ENCODE results near the gene FBXL16.
"Not testable (repeated sequence)": the region's sequence is repeated elsewhere in the genome, so short reads cannot be mapped to it uniquely, and the experiment has no call there.

The FBXL16 gene

DNA sequence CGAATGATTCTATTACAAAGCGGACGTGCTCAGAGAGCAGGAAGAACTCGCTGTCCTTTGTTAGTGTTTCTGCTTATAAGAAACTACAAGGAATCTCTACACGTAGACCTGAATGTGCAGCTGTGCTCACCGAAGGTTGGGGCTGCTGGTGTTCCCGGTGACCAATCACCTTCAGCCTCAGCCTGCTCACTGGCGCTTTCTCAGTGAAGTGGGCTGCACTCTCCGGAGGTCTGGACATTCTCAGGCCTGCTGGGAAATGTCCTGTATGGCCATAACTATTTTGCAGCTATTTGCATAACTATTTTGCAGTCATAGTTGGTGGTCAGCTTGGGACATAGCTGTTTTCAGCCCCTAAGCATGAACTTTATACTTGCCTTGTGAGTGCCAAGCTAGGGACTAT, 44.9 kb upstream of the FBXL16 start:
- no peak overlapping the region for H3K4me3 ChIP-seq (ENCODE audit: low read depth, low read length)
- H3K4me1 ChIP-seq: no peaks in the 10 kb centered on the region
- no peaks in the 10 kb centered on the region for H3K36me3 ChIP-seq
- no peaks in the 10 kb centered on the region for H3K27me3 ChIP-seq
- TF ChIP-seq, protein P1, sequence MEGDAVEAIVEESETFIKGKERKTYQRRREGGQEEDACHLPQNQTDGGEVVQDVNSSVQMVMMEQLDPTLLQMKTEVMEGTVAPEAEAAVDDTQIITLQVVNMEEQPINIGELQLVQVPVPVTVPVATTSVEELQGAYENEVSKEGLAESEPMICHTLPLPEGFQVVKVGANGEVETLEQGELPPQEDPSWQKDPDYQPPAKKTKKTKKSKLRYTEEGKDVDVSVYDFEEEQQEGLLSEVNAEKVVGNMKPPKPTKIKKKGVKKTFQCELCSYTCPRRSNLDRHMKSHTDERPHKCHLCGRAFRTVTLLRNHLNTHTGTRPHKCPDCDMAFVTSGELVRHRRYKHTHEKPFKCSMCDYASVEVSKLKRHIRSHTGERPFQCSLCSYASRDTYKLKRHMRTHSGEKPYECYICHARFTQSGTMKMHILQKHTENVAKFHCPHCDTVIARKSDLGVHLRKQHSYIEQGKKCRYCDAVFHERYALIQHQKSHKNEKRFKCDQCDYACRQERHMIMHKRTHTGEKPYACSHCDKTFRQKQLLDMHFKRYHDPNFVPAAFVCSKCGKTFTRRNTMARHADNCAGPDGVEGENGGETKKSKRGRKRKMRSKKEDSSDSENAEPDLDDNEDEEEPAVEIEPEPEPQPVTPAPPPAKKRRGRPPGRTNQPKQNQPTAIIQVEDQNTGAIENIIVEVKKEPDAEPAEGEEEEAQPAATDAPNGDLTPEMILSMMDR (IDR thresholded peaks at IDR 0.05; ENCODE audit: low read depth, low read length): no peak
- no peak for DNase-seq
- H3K9me3 ChIP-seq: no peaks in the 10 kb centered on the region

DNA sequence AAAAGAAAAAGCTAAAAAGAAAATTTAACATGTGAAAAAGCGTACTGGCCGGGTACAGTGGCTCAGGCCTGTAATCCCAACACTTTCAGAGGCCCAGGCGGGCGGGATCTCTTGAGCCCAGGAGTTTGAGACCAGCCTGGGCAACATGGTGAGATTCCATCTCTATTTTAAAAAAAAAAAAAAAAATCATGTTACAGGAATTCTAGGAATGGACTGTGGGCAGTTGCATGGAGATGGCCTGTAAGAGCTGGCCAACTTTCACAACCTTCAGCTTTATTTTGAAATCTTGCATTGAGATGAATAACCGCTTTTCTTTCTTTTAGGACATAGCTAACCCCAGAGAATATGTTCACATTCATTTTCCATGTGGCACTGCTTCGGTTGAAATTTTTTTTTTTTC, 43.4 kb upstream of the FBXL16 start:
- Histone ChIP-seq H3K27me3 (no peaks in the 10 kb centered on the region), H3K4me1 (no peaks in the 10 kb centered on the region), H3K4me3 (ENCODE audit: low read depth, low read length) (no peak overlapping the region), H3K9me3 (no peaks in the 10 kb centered on the region), H3K36me3 (no peaks in the 10 kb centered on the region)
- TF ChIP-seq, protein P1 (IDR thresholded peaks at IDR 0.05; ENCODE audit: low read depth, low read length): no peak
- DNase-seq: no peak

DNA sequence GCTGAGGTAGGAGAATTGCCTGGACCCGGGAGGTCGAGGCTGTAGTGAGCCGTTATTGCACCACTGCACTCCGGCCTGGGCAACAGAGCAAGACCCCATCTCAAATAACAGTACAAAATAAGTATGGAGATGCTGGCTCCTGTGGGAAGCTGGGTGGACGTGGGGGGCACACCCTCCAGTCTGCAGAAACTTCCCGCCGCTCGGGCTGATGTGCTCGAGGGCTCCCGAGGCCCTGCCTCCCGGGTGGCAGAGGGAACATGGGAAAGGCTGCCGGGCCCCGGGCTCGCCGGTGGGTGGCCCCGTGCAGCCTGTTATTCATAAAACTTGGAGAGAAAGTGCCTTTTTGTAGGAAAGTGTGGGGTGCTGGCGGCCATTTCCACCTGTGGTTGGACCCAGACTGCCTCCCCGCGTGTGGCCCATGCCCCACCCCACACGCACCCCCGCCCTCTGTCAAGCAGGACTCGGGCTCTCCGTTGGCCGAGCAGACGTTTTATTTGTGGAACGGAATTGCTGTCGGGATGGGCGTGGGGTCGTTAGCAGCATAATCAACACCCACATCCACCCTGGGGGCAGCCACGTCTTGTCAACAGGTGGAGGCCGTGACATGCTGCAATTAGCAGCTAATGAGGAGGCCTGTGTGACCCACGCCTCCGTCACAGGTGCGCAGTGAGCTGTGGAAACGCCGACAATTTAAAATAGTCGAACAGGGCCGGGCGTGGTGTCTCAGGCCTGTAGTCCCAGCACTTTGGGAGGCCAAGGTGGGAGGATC, 42.6 kb upstream of the FBXL16 start:
- no peaks in the 10 kb centered on the region for H3K27me3 ChIP-seq

DNA sequence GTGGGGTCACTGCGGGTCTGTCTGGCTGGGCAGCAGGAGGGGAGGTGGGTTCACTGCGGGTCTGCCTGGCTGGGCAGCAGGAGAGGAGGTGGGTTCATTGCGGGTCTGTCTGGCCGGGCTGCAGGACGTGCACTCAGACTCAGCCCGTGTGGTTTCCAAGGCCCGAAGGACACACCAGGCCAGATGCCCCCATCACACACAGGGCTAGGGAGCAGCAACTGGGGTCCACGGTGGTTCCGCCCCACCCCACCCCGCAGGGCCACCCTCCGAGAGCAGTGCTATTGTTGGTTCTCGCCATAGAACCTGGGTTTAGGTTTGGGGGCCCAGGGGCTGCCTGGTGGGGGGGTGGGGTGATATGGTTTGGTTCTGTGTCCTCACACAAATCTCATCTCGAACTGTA, 41.0 kb upstream of the FBXL16 start:
- no peaks in the 10 kb centered on the region for H3K9me3 ChIP-seq
- DNase-seq: no peak
- no peaks in the 10 kb centered on the region for H3K27me3 ChIP-seq
- H3K4me1 ChIP-seq: no peaks in the 10 kb centered on the region
- no peaks in the 10 kb centered on the region for H3K36me3 ChIP-seq
- TF ChIP-seq, protein P1 (IDR thresholded peaks at IDR 0.05; ENCODE audit: low read depth, low read length): no peak
- no peak overlapping the region for H3K4me3 ChIP-seq (ENCODE audit: low read depth, low read length)

More for the DNA sequence above, 42.6 kb upstream of the FBXL16 start:
- Histone ChIP-seq H3K4me3 (ENCODE audit: low read depth, low read length) (no peak overlapping the region), H3K36me3 (no peaks in the 10 kb centered on the region), H3K4me1 (no peaks in the 10 kb centered on the region), H3K9me3 (no peaks in the 10 kb centered on the region)
- TF ChIP-seq, protein P1 (IDR thresholded peaks at IDR 0.05; ENCODE audit: low read depth, low read length): no peak
- DNase-seq: no peak

DNA sequence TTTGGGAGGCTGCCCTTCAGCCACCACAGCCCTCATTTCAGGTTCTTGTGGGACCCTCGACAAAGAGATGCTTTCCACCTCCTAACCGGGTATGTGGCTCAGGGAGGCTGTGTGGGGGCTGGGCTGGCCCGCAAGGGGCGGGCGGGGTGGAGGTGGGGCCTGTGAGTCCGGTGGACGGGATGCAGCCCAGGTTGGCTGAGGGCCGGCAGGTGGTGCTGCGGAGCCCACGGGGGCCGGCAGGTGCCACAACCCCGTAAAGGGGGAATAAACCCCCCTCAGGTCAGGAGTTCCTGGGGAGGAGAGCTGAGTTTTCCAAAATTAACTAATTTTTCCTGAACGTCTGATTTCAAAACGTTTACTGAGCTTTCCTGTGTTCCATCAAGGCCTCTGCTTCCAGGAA, 40.1 kb upstream of the FBXL16 start:
- TF ChIP-seq, protein P1 (IDR thresholded peaks at IDR 0.05; ENCODE audit: low read depth, low read length): peak; percentile 46
- Histone ChIP-seq H3K4me3 (ENCODE audit: low read depth, low read length) (no peak overlapping the region), H3K4me1 (no peaks in the 10 kb centered on the region), H3K9me3 (no peaks in the 10 kb centered on the region), H3K27me3 (no peaks in the 10 kb centered on the region), H3K36me3 (no peaks in the 10 kb centered on the region)
- DNase-seq: peak; percentile 70

DNA sequence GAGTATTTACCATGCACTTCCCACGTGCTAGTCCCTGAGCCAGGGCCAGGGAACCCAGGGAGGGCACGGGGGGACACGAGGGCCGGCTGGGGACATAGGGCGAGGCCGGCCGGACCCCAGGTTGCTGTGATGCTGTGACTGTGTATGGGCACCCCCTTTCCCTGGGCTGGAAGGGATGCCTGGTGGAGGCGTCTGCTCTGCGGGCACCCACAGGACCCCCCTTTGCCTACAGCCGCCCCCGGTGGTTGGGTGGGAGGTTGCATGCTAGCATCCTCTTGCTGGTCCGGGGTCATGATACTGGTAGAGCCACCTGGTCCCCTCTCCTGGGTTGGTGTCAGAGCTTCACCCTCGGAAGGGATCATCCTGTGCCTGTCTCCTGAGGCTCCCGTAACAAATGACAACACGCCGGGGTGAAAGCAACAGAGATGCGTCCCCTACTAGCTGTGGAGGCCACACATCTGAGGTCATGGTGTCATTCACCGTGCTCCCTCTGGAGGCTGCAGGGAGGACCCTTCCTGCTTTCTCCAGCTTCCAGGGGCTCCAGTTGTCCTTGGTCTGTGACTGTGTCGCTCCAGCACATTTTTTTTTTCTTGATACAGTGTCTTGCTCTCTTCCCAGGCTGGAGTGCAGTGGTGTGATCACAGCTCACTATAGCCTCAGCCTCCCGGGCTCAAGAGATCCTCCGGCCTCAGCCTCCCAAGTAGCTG, 38.3 kb upstream of the FBXL16 start:
- peaks cover 8% of the 10 kb centered on the region for H3K36me3 ChIP-seq
- no peak overlapping the region for H3K4me3 ChIP-seq (ENCODE audit: low read depth, low read length)
- H3K27me3 ChIP-seq: no peaks in the 10 kb centered on the region
- no peaks in the 10 kb centered on the region; the same call in 1 of the 2 replicates for H3K4me1 ChIP-seq
- TF ChIP-seq, protein P1 (IDR thresholded peaks at IDR 0.05; ENCODE audit: low read depth, low read length): peak; percentile 40
- no peaks in the 10 kb centered on the region for H3K9me3 ChIP-seq
- peak; percentile 41 for DNase-seq

DNA sequence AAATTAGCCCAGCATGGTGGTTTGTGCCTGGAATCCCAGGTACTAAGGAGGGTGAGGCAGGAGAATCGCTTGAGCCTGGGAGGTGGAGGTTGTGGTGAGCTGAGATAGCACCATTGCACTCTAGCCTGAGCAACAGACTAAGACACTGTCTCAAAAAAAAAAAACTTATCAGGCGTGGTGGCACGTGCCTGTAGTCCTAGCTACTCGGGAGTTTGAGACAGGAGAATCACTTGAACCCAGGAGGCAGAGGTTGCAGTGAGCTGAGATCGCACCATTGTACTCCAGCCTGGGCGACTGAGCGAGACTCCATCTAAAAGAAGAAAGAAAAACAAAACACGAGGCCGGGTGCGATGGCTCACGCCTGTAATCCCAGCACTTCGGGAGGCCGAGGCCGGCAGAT, 37.3 kb upstream of the FBXL16 start:
- not testable (repeated sequence) for H3K4me3 ChIP-seq (ENCODE audit: low read depth, low read length); DNase-seq; H3K9me3 ChIP-seq; H3K4me1 ChIP-seq; H3K27me3 ChIP-seq
- H3K36me3 ChIP-seq: peaks cover 11% of the 10 kb centered on the region

All from BE2C (cell line).